GM19463 (cell line): Measurements from ENCODE around the gene BTBD6.

ENCODE experiments used
- ATAC-seq: cut with Tn5 transposase; IDR thresholded peaks from one replicate; pipeline ENCODE4 v1.9.1; 2021; ENCODE audit warnings: mild to moderate bottlenecking, moderate library complexity; ENCODE audit not compliant: unreplicated experiment

Gene BTBD6

GRCh38 chr14:105210266-105211025 is 37.9 kb upstream of the BTBD6 start:
- no peak for ATAC-seq

- ATAC-seq: no peak
These were observed 37.1 kb upstream of the BTBD6 start for GRCh38 chr14:105211086-105211757.

GRCh38 chr14:105211758-105212089 is 36.6 kb upstream of the BTBD6 start:
- ATAC-seq: no peak

GRCh38 chr14:105212541-105213300 is 35.6 kb upstream of the BTBD6 start:
- ATAC-seq: no peak

GRCh38 chr14:105213361-105213760 is 35.0 kb upstream of the BTBD6 start:
- ATAC-seq: no peak

GRCh38 chr14:105214324-105214915 is 33.9 kb upstream of the BTBD6 start:
- no peak for ATAC-seq

- no peak for ATAC-seq
These were observed 32.7 kb upstream of the BTBD6 start for GRCh38 chr14:105215602-105216001.

GRCh38 chr14:105216490-105217247 is 31.7 kb upstream of the BTBD6 start:
- ATAC-seq: no peak

- ATAC-seq: no peak
These were observed 30.6 kb upstream of the BTBD6 start for GRCh38 chr14:105217774-105218173.

- ATAC-seq: no peak
These were observed 29.7 kb upstream of the BTBD6 start for GRCh38 chr14:105218611-105219010.

- ATAC-seq: no peak
These were observed 29.2 kb upstream of the BTBD6 start for GRCh38 chr14:105219043-105219612.

GRCh38 chr14:105219753-105220152 is 28.6 kb upstream of the BTBD6 start:
- no peak for ATAC-seq

- no peak for ATAC-seq
These were observed 27.4 kb upstream of the BTBD6 start for GRCh38 chr14:105220699-105221597.

- ATAC-seq: no peak
These were observed 26.6 kb upstream of the BTBD6 start for GRCh38 chr14:105221598-105222178.

- ATAC-seq: no peak
These were observed 25.1 kb upstream of the BTBD6 start for GRCh38 chr14:105223260-105223659.

GRCh38 chr14:105223770-105224544 is 24.4 kb upstream of the BTBD6 start:
- no peak for ATAC-seq

GRCh38 chr14:105224845-105225570 is 23.3 kb upstream of the BTBD6 start:
- ATAC-seq: no peak

- no peak for ATAC-seq
These were observed 22.1 kb upstream of the BTBD6 start for GRCh38 chr14:105226198-105226597.
